ENCODE data around the gene SCARB1. TPM values are rescaled to one million over a fixed set of nuclear protein-coding genes. Genes with fewer than 3 reads are reported as not detected.

The SCARB1 gene
- total RNA-seq, 1 experiment from 2014 or later: 106 TPM

GRCh38 chr12:124805876-124806668 is 57.6 kb downstream of the SCARB1 start:
- intact Hi-C loops (cut with micrococcal nuclease; ENCODE audit: unreplicated experiment): no loop called here
- Histone ChIP-seq H3K4me3 (ENCODE audit: low read depth, low read length) (no peak overlapping the region), H3K27me3 (replicated peaks; ENCODE audit: control insufficient read depth, insufficient read depth, low read length) (no peaks in the 10 kb centered on the region), H3K4me1 (peaks cover 6% of the 10 kb centered on the region; the same call in 1 of the 2 replicates), H3K9me3 (no peaks in the 10 kb centered on the region), H3K36me3 (ENCODE audit: control insufficient read depth, insufficient read depth, low read length) (no peaks in the 10 kb centered on the region)
- no TSS peak for BruUV-seq (replicated peaks)
- H3K4me3 Mint-ChIP-seq (ENCODE audit: unreplicated experiment): no peak overlapping the region
- no peaks in the 10 kb centered on the region for H3K4me1 Mint-ChIP-seq (ENCODE audit: low read depth, unreplicated experiment)
- no peak overlapping the region for H3K27ac Mint-ChIP-seq (ENCODE audit: unreplicated experiment)
- no peak for TF ChIP-seq CTCF (IDR thresholded peaks at IDR 0.05; ENCODE audit: insufficient read depth in 1 of 2, low read depth in 1 of 2, low read length in 1 of 2, severe bottlenecking in 1 of 2, unreplicated experiment in 1 of 2)
- POLR2A ChIA-PET: no interaction called here
- peaks cover 51% of the 10 kb centered on the region for H3K36me3 Mint-ChIP-seq (ENCODE audit: insufficient read depth, unreplicated experiment)
- no peak for DNase-seq
- CTCF ChIA-PET: no interaction called here
- no peaks in the 10 kb centered on the region for H3K9me3 Mint-ChIP-seq (ENCODE audit: unreplicated experiment)
- H3K27me3 Mint-ChIP-seq (ENCODE audit: insufficient read depth, unreplicated experiment): no peaks in the 10 kb centered on the region

GRCh38 chr12:124805050-124805449 is 58.6 kb downstream of the SCARB1 start:
- H3K36me3 Mint-ChIP-seq (ENCODE audit: insufficient read depth, unreplicated experiment): peaks cover 48% of the 10 kb centered on the region
- no peaks in the 10 kb centered on the region for H3K4me1 Mint-ChIP-seq (ENCODE audit: low read depth, unreplicated experiment)
- H3K27me3 ChIP-seq (replicated peaks; ENCODE audit: control insufficient read depth, insufficient read depth, low read length): no peaks in the 10 kb centered on the region
- CTCF ChIA-PET: interaction anchor here (0.6 kb wide), 1 partner anchor 102 kb away, joined by 4 read pairs; no protein-coding TSS in a partner anchor
- DNase-seq: no peak
- no peaks in the 10 kb centered on the region for H3K27me3 Mint-ChIP-seq (ENCODE audit: insufficient read depth, unreplicated experiment)
- H3K4me3 Mint-ChIP-seq (ENCODE audit: unreplicated experiment): no peak overlapping the region
- H3K9me3 ChIP-seq: no peaks in the 10 kb centered on the region
- intact Hi-C loops (cut with micrococcal nuclease; ENCODE audit: unreplicated experiment): no loop called here
- BruUV-seq (replicated peaks): no TSS peak
- peaks cover 2% of the 10 kb centered on the region; the same call in 1 of the 2 replicates for H3K36me3 ChIP-seq (ENCODE audit: control insufficient read depth, insufficient read depth, low read length)
- no peak overlapping the region for H3K27ac Mint-ChIP-seq (ENCODE audit: unreplicated experiment)
- H3K9me3 Mint-ChIP-seq (ENCODE audit: unreplicated experiment): no peaks in the 10 kb centered on the region
- TF ChIP-seq CTCF (IDR thresholded peaks at IDR 0.05; ENCODE audit: insufficient read depth in 1 of 2, low read depth in 1 of 2, low read length in 1 of 2, severe bottlenecking in 1 of 2, unreplicated experiment in 1 of 2): no peak
- peaks cover 6% of the 10 kb centered on the region; the same call in 1 of the 2 replicates for H3K4me1 ChIP-seq
- POLR2A ChIA-PET: no interaction called here
- H3K4me3 ChIP-seq (ENCODE audit: low read depth, low read length): no peak overlapping the region

GRCh38 chr12:124804011-124804621 is 59.5 kb downstream of the SCARB1 start:
- intact Hi-C loops (cut with micrococcal nuclease; ENCODE audit: unreplicated experiment): no loop called here
- Histone ChIP-seq H3K27me3 (replicated peaks; ENCODE audit: control insufficient read depth, insufficient read depth, low read length) (no peaks in the 10 kb centered on the region), H3K36me3 (ENCODE audit: control insufficient read depth, insufficient read depth, low read length) (peaks cover 2% of the 10 kb centered on the region; the same call in 1 of the 2 replicates), H3K9me3 (no peaks in the 10 kb centered on the region), H3K4me1 (peaks cover 6% of the 10 kb centered on the region; the same call in 1 of the 2 replicates), H3K4me3 (ENCODE audit: low read depth, low read length) (no peak overlapping the region)
- Mint-ChIP-seq H3K4me1 (ENCODE audit: low read depth, unreplicated experiment) (no peaks in the 10 kb centered on the region), H3K27ac (ENCODE audit: unreplicated experiment) (peak overlapping the region; percentile 61), H3K9me3 (ENCODE audit: unreplicated experiment) (no peaks in the 10 kb centered on the region), H3K4me3 (ENCODE audit: unreplicated experiment) (no peak overlapping the region), H3K36me3 (ENCODE audit: insufficient read depth, unreplicated experiment) (peaks cover 52% of the 10 kb centered on the region), H3K27me3 (ENCODE audit: insufficient read depth, unreplicated experiment) (no peaks in the 10 kb centered on the region)
- DNase-seq: peak; percentile 66 to 73
- no TSS peak for BruUV-seq (replicated peaks)
- POLR2A ChIA-PET: no interaction called here
- no peak for TF ChIP-seq CTCF (IDR thresholded peaks at IDR 0.05; ENCODE audit: insufficient read depth in 1 of 2, low read depth in 1 of 2, low read length in 1 of 2, severe bottlenecking in 1 of 2, unreplicated experiment in 1 of 2)
- CTCF ChIA-PET: interaction anchor here (1.0 kb wide), 1 partner anchor 82 kb away, joined by 4 read pairs; no protein-coding TSS in a partner anchor
